NT2/D1 (cell line): ENCODE data around the gene ZC3H4.

Source experiments
- SUZ12 ChIP-seq: IDR thresholded peaks from 2 replicates; pipeline ENCODE4 v1.6.1; 2011; ENCODE audit not compliant: insufficient read length, insufficient read depth; ENCODE audit errors: extremely low read depth
- ZNF274 ChIP-seq: IDR thresholded peaks from 2 replicates; pipeline ENCODE4 v1.6.1; 2011; ENCODE audit warnings: mild to moderate bottlenecking, low read depth, low read length

- TF ChIP-seq ZNF274 (no peak), SUZ12 (no peak)
These were observed 75.8 kb downstream of the ZC3H4 start for GRCh38 chr19:47037766-47038165.
